Measurements from ENCODE around the gene UBE2J2.
A peak's percentile ranks its signal among the peaks of the same experiment; 100 is the strongest.

Gene UBE2J2

GRCh38 chr1:1293263-1294249 lies 19.9 kb upstream of the UBE2J2 start:
- no peak for TF ChIP-seq CTCF (conservative IDR thresholded peaks at IDR 0.05)
- H3K27ac ChIP-seq: no peak overlapping the region

- H3K27ac ChIP-seq: no peak overlapping the region
- no peak for TF ChIP-seq CTCF (conservative IDR thresholded peaks at IDR 0.05)
These were observed 19.2 kb upstream of the UBE2J2 start for GRCh38 chr1:1292851-1293250.

GRCh38 chr1:1292442-1292779 lies 18.8 kb upstream of the UBE2J2 start:
- TF ChIP-seq CTCF (conservative IDR thresholded peaks at IDR 0.05): no peak
- no peak overlapping the region; the same call in 1 of the 2 replicates for H3K27ac ChIP-seq

GRCh38 chr1:1291548-1292441 lies 18.1 kb upstream of the UBE2J2 start:
- H3K27ac ChIP-seq: peak overlapping the region; percentile 56
- TF ChIP-seq CTCF (conservative IDR thresholded peaks at IDR 0.05): peak; percentile 89

GRCh38 chr1:1291023-1291528 lies 17.4 kb upstream of the UBE2J2 start:
- peak overlapping the region; percentile 56 for H3K27ac ChIP-seq
- TF ChIP-seq CTCF (conservative IDR thresholded peaks at IDR 0.05): no peak

GRCh38 chr1:1290238-1290731 lies 16.6 kb upstream of the UBE2J2 start:
- peak; percentile 84 for TF ChIP-seq CTCF (conservative IDR thresholded peaks at IDR 0.05)

More at GRCh38 chr1:1290238-1290731, 16.6 kb upstream of the UBE2J2 start:
- H3K27ac ChIP-seq: peak overlapping the region; percentile 56
